ENCODE data around the gene GLYATL1B.
"Not testable (repeated sequence)": the region's sequence is repeated elsewhere in the genome, so short reads cannot be mapped to it uniquely, and the experiment has no call there.

GLYATL1B gene

DNA sequence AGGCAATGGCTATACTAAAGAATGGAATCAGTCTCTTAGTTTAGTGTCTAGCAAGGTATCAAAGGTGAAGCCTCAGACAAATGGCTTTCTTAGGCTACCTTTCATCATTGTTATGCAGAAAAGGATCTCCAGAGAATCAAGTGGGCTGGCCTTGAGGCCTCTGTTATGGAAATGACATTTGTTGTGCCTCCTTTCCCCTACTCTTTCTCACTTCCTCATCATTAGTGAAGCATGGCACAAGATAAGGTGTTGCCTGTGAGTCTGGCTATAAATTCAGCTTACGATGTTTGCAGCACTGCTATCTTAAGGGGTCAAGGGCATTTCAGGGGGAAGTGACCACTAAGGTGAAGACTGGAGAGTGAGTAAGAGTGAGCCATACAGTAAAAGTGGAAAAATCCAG is 9.1 kb downstream of the GLYATL1B start:
- peak; percentile 88 for FAIRE-seq
- not testable (repeated sequence) for DNase-seq (ENCODE audit: extremely low spot score, insufficient read length, low read depth)

- not testable (repeated sequence) for FAIRE-seq
These were observed 10.0 kb downstream of the GLYATL1B start for GRCh38 chr11:59095972-59096575.

GRCh38 chr11:59097113-59097708 is 11.1 kb downstream of the GLYATL1B start:
- DNase-seq (ENCODE audit: extremely low spot score, insufficient read length, low read depth) (no peak), FAIRE-seq (peak; percentile 84)

More at GRCh38 chr11:59095972-59096575, 10.0 kb downstream of the GLYATL1B start:
- DNase-seq (ENCODE audit: extremely low spot score, insufficient read length, low read depth): not testable (repeated sequence)

- DNase-seq (ENCODE audit: extremely low spot score, insufficient read length, low read depth): not testable (repeated sequence)
- FAIRE-seq: peak; percentile 71
These were observed 11.8 kb downstream of the GLYATL1B start for GRCh38 chr11:59097938-59098337.

GRCh38 chr11:59102259-59102765 is 16.2 kb downstream of the GLYATL1B start:
- FAIRE-seq (peak; percentile 91), DNase-seq (ENCODE audit: extremely low spot score, insufficient read length, low read depth) (peak; percentile 42)

DNA sequence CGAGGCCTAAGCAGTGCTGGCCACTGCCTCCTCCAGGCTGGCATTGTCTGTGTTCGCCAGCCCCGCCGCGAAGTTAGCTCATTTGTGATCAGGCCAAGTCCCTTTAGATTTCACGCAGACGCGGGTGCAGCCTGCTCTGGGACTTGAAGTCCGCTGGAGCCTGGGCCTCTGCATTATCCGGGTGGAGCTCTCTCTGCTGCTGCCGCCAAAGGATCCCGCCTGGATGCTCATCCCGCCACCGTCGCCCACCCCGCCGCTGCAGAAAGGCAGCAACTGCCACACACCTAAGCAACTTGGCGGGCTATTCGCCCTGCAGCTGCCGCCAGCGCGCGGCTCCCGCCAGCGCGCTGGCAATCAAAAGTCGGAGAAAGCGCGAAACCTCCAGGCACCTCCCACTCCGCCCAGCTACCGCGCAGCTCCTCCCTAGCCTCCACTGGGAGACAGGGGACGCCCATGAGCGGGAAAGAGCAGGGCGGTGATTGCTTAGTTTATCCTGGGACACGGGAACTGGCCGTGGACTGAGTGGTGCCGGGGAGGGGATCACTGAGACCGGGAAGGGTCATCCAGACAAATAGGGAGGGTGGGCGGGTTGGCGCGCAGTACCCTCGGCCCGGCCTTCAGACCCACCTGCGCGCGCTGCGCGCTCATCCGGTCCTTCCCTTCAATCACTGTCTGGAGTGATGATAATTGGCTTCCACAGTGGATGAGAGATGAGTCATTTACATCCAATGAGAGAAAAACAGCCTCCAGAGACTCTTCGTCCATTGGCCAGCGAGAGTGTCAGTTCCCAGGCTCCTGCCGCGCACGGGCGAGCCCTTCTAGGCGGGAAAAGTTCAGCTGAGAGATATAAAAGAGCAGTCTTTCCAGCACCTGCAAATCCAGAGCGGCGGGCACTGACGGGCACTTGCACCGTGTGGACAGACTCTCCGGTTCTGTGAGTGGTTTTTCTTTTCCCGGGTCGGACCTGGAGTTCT is 20.5 kb downstream of the GLYATL1B start, which contains the start of gene FAM111B:
Gene FAM111B, plus strand, starts transcription at position 875 of the 974 bp plus-strand sequence. CDS start 2,389 bp downstream, outside the sequence.
- DNase-seq (ENCODE audit: extremely low spot score, insufficient read length, low read depth) (peak; percentile 67), FAIRE-seq (peak; percentile 84)

DNA sequence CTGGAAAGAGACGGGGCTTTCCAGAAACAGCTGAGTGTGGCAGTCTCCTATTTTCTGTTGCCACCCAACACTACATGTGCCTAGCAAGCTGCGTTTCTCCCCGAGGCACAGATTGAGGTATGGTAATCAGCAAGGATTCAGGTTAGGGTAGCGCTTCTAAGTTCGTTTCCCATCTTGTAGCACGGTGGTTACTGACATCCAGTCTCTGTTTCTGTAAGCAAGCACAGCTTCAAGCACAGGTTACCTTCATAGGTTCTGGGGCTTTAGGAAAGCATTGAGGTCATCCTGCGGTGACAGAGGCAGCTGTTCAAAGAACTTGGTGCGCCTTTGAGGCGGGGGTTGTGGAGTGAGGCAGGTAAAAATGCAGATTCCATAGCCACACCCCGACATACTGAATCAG is 21.6 kb downstream of the GLYATL1B start:
- FAIRE-seq: peak; percentile 77

DNA sequence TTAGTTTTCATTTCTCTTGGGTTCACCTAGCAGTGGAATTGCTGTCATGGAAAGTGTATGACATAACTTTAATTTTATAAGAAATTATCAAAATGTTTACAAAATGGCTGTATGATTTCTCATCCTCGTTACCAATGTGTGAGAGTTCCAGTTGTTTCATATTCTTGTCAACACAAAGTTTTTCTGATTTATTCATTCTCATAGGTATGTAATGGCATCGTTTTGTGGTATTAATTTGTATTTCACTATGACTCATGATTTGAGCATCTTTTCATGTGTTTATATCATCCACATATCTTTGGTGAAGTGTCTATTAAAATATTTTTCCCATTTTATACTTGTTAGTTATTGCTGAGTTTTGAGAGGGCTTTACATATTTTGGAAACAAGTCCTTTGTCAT is 26.4 kb downstream of the GLYATL1B start:
- FAIRE-seq: no peak
- no peak for DNase-seq (ENCODE audit: extremely low spot score, insufficient read length, low read depth)

More for the DNA sequence above, 21.6 kb downstream of the GLYATL1B start:
- not testable (repeated sequence) for DNase-seq (ENCODE audit: extremely low spot score, insufficient read length, low read depth)

GRCh38 chr11:59114344-59114743 is 28.2 kb downstream of the GLYATL1B start:
- DNase-seq (ENCODE audit: extremely low spot score, insufficient read length, low read depth): no peak
- FAIRE-seq: no peak

DNA sequence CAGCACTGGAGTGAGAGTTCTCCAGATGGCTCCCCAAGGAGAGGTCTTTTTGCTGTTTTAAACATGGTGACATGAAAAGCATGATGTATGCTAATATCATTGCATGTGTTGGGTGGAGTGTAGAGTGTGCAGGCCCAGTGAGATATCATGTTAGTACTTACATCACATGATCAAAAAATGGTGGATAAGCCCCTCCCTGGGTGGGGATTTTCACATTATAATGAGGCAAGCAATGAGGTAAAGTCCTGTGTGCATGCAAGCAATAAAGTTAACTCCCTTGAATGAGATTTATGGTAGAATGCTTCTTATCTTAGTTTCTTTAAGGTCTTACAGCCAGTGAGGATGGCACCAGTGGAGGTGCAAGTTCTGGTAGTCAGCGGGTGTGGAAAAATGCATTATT is 29.4 kb downstream of the GLYATL1B start:
- DNase-seq (ENCODE audit: extremely low spot score, insufficient read length, low read depth) (no peak), FAIRE-seq (no peak)

DNA sequence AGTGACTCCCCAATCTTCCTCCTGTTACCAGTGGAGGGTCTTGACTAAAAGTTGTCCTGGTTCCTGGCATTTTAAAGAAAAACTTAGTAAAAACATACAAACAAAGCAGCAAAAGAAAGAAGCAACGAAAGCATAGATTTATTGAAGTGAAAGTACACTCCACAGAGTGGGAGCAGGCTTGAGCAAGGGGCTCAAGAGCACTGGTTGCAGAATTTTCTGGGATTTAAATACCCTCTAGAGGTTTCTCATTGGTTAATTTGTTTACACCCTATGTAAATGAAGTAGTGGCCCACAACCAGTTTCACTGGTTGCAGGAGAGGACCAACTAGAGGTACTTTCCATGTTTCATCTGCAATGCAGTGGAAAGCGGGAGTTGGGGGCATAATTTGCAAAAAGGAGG is 31.7 kb downstream of the GLYATL1B start:
- DNase-seq (ENCODE audit: extremely low spot score, insufficient read length, low read depth) (no peak), FAIRE-seq (no peak)

GRCh38 chr11:59119826-59120225 is 33.7 kb downstream of the GLYATL1B start:
- DNase-seq (ENCODE audit: extremely low spot score, insufficient read length, low read depth) (no peak), FAIRE-seq (no peak)

GRCh38 chr11:59135648-59136461 is 49.7 kb downstream of the GLYATL1B start:
- FAIRE-seq (peak; percentile 77), DNase-seq (ENCODE audit: extremely low spot score, insufficient read length, low read depth) (peak; percentile 62)

DNA sequence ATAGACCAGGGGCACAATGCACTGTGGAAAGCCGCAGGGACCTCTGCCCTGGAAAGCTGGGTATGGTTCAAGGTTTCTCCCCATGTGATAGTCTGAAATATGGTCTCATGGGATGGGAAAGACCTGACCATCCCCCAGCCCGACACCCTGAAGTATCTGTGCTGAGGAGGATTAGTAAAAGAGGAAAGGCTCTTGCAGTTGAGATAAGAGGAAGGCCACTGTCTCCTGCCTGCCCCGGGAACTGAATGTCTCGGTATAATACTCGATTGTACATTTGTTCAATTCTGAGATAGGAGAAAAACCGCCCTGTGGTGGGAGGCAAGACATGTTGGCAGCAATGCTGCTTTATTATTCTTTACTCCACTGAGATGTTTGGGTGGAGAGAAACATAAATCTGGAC is 50.4 kb downstream of the GLYATL1B start:
- FAIRE-seq; DNase-seq (ENCODE audit: extremely low spot score, insufficient read length, low read depth): not testable (repeated sequence)

GRCh38 chr11:59137190-59137589 is 51.1 kb downstream of the GLYATL1B start:
- DNase-seq (ENCODE audit: extremely low spot score, insufficient read length, low read depth) (no peak), FAIRE-seq (no peak)

DNA sequence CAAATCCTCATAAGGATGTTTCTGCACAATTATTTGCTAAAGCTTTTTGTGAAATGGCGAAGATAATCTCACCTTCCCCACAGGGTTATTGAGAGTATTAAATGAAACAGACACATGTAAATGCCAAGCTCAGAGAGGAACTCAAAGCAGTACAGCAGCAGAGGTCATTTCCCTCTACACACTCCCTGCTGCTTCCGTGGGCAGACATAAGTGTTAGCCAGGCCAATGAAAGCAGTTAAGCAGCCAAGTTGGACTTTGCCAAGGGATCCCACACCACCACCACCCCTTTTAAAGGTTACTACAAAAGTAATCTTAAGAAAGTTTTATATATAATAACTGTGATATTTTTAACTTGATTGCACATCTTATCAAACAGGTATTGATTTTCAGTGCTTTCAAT is 52.5 kb downstream of the GLYATL1B start:
- FAIRE-seq: no peak
- DNase-seq (ENCODE audit: extremely low spot score, insufficient read length, low read depth): no peak

DNA sequence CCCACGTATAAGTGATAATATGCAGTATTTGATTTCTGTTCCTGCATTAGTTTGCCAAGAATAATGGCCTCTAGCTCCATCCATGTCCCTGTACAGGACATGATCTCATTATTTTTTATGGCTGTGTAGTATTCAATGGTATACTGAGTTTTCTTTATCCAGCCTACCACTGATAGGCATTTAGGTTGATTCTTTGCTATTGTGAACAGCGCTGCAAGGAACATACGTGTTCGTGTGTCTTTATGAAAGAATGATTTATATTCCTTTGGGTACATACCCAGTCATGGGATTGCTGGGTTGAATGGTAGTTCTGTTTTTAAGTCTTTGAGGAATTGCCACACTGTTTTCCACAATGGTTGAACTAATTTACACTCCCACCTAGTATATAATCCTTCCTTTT is 55.1 kb downstream of the GLYATL1B start:
- DNase-seq (ENCODE audit: extremely low spot score, insufficient read length, low read depth) (no peak), FAIRE-seq (no peak)

- no peak for DNase-seq (ENCODE audit: extremely low spot score, insufficient read length, low read depth)
- no peak for FAIRE-seq
These were observed 55.8 kb downstream of the GLYATL1B start for GRCh38 chr11:59141673-59142460.
